ENCODE measurements around the gene TCOF1. TPM values are rescaled to one million over a fixed set of nuclear protein-coding genes. Genes with fewer than 3 reads are reported as not detected.

TCOF1 gene
- total RNA-seq, 4 donors from 2014 or later = 32.1 to 54.2 (median 33.1) TPM

DNA sequence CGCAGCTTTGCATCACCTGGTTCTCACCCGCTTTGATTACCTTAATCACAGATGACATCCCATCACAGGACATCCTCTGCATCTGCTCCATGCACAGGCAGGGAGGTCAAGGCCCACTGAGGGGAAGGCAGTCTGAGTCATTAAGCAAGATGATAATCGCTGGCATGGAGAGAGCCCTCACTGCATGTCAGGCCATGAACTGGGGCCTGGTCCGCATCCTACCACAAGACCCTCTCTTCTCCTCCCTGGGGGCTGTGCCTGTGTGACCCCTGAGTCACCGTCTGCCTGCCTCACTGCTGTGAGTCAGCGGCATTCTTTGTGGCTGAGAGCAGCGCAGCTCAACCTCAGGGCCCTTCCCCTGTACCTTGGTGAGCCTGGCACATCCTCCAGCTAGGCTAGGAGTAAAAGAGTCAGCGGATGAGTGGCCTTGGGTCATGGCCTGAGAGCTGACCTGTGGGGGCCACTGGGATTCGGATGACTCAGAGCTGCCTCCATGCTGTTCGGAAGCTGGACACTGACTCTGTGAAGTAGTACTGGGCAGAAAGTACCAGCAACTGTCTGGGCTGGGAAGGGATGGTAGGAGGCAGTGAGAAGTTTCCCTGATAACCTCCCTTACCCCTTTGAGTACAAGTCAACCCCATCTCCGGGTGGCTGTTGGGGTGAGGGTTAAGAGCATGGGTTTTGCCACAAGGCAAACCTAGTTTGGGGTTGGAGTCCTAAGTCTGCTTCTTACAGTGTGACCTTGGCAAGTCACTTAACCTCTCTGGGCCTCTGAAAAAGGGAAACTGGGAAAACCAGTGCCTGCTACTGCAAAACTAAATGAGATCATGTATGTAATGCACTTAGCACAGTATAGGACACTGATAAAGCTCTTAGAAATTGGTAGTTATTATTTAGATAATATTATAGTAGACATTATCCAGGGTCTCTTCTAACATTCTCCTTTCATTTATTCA lies 40.2 kb upstream of the TCOF1 start:
- H3K27me3 ChIP-seq = no peaks in the 10 kb centered on the region
- H3K36me3 ChIP-seq = no peaks in the 10 kb centered on the region
- no peak for DNase-seq (ENCODE audit: low spot score in 2 of 2)
- H3K4me3 ChIP-seq = no peak overlapping the region
- TF ChIP-seq POLR2A (IDR thresholded peaks at IDR 0.05) (no peak), POLR2AphosphoS5 (IDR thresholded peaks at IDR 0.05) (no peak), EP300 (IDR thresholded peaks at IDR 0.05) (no peak)
- TF ChIP-seq, protein P1, sequence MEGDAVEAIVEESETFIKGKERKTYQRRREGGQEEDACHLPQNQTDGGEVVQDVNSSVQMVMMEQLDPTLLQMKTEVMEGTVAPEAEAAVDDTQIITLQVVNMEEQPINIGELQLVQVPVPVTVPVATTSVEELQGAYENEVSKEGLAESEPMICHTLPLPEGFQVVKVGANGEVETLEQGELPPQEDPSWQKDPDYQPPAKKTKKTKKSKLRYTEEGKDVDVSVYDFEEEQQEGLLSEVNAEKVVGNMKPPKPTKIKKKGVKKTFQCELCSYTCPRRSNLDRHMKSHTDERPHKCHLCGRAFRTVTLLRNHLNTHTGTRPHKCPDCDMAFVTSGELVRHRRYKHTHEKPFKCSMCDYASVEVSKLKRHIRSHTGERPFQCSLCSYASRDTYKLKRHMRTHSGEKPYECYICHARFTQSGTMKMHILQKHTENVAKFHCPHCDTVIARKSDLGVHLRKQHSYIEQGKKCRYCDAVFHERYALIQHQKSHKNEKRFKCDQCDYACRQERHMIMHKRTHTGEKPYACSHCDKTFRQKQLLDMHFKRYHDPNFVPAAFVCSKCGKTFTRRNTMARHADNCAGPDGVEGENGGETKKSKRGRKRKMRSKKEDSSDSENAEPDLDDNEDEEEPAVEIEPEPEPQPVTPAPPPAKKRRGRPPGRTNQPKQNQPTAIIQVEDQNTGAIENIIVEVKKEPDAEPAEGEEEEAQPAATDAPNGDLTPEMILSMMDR (IDR thresholded peaks at IDR 0.05) = no peak
- WGBS = 84% methylated on average over 6 of the region's 11 CpGs
- H3K9me3 ChIP-seq = no peaks in the 10 kb centered on the region
- H3K4me1 ChIP-seq = peaks cover 31% of the 10 kb centered on the region
- no peak overlapping the region for H3K27ac ChIP-seq

DNA sequence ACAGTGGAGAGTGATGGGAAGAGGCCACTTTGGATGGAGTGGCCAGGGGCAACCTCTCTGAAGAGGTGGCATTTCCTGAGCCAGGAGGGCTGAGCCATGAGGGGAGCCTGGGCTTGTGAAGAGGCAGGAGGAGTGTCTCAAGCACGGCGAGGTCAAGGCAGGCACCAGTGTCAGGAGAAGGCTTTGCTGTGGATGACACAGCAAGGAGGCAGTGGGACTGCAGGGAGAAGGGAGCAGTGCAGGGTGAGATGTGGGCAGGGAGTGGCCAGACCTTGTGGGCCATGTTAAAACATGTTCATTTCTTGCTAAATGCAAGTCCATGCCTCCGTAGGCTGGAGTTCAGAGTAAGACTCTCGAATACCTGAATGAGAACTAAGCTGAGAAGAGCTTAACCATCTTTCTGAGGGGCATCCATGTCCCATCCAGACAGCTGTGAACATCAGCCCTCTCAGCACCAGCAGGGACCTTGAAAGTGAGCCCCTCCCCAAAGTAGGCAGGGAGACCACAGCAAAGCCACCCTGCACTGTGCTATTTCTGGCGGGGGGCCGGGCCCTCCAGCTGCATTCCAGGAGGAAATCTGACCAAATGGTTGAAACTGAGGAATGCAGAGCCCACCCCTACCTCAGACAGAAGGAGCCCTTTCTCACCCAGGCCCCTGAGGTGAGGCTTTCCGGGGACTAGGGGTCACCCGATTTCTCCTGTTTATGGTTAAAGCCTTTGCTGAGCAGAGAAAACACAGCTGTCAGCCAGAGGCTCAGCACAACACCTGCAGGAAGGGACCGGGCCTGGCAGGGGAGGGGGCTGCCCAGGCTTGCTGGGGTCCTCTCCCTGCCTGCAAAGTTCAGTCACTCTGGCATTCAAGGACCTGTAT lies 38.6 kb upstream of the TCOF1 start:
- TF ChIP-seq POLR2A (IDR thresholded peaks at IDR 0.05) (no peak), EP300 (IDR thresholded peaks at IDR 0.05) (no peak), POLR2AphosphoS5 (IDR thresholded peaks at IDR 0.05) (no peak)
- TF ChIP-seq, protein P1 (IDR thresholded peaks at IDR 0.05) = no peak
- no peak overlapping the region for H3K27ac ChIP-seq
- H3K9me3 ChIP-seq = no peaks in the 10 kb centered on the region
- H3K4me3 ChIP-seq = no peak overlapping the region
- H3K4me1 ChIP-seq = peaks cover 31% of the 10 kb centered on the region
- no peaks in the 10 kb centered on the region for H3K36me3 ChIP-seq
- H3K27me3 ChIP-seq = no peaks in the 10 kb centered on the region
- 58% methylated on average over 5 of the region's 9 CpGs for WGBS
- DNase-seq (ENCODE audit: low spot score in 2 of 2) = no peak

DNA sequence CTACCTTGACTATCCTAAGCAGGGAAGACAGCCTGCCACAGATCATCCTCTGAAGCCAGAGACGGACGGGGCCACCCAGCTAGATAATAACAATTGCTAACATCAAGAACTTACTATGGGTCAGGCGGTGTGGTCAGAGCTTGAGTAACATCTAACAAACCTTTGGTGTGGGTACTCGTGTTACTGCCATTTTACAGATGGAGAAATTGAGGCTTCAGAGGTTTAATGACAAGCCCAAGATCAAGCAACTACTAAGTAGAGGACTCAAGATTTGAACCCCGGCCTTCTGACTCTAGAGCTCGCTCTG lies 38.1 kb upstream of the TCOF1 start:
- TF ChIP-seq POLR2A (IDR thresholded peaks at IDR 0.05) (no peak), EP300 (IDR thresholded peaks at IDR 0.05) (no peak)
- no peak for DNase-seq (ENCODE audit: low spot score in 2 of 2)
- Histone ChIP-seq H3K9me3 (no peaks in the 10 kb centered on the region), H3K36me3 (no peaks in the 10 kb centered on the region), H3K4me1 (peaks cover 31% of the 10 kb centered on the region), H3K27ac (peak overlapping the region; percentile 15), H3K4me3 (no peak overlapping the region), H3K27me3 (no peaks in the 10 kb centered on the region)
- WGBS = 91% methylated on average over 6 of the region's 6 CpGs

DNA sequence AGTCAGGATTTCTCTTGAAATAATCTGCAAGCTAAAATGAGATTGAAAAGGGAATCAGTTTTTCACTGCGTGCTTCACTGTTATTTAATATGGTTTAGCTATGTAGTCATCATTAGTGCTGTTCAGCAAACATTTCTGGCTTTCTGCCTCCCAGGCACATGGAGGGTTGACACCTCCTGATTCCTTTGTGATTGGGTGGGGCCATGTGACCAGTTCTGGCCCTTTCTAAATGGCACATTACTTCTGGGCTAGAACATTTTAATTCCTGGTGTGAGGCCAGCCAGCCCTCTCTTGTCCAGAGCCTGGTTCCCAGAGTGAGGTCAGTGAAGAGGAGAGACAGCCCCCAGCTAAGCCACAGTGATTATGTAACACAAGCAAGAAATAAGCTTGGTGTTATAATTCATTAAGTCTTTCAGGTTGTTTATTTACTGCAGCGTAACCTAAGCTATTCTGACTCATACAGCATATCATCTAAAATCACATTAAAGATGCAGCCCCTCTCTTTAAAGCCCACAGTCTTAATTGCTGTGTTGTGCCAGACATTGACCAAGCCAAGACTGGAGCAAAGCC lies 37.4 kb upstream of the TCOF1 start:
- DNase-seq (ENCODE audit: low spot score in 2 of 2) = peak in 1 of 2 donors; percentile 89
- WGBS = 35% methylated on average over 2 of the region's 2 CpGs

DNA sequence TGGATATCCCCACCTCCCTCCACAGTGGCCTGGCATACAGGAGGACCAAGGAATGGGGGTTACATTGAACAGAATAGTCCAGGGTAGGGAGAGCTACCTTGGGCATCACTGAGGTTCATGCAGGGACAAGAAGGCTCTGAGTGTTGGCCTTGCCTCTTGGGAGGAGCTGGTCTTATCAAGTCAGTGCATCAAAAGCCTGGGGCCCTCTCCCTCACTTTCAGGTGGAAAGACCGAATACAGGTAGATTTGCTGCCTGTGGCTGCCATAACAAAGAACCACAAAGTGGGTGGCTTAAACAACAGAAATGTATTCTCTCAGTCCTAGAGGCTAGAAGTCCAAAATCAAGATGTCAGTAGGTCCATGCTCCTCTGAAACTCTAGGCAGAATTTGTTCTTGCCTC lies 36.3 kb upstream of the TCOF1 start:
- TF ChIP-seq POLR2A (IDR thresholded peaks at IDR 0.05) (no peak), POLR2AphosphoS5 (IDR thresholded peaks at IDR 0.05) (no peak), EP300 (IDR thresholded peaks at IDR 0.05) (no peak)
- TF ChIP-seq, protein P1 (IDR thresholded peaks at IDR 0.05) = no peak
- Histone ChIP-seq H3K4me1 (peaks cover 31% of the 10 kb centered on the region), H3K9me3 (no peaks in the 10 kb centered on the region), H3K4me3 (no peak overlapping the region), H3K36me3 (no peaks in the 10 kb centered on the region), H3K27me3 (no peaks in the 10 kb centered on the region), H3K27ac (no peak overlapping the region)
- DNase-seq (ENCODE audit: low spot score in 2 of 2) = no peak
- WGBS = 60% methylated on average over 1 of the region's 1 CpG

More for the DNA sequence above, 37.4 kb upstream of the TCOF1 start:
- TF ChIP-seq, protein P1 (IDR thresholded peaks at IDR 0.05) = no peak
- TF ChIP-seq POLR2AphosphoS5 (IDR thresholded peaks at IDR 0.05) (peak in 1 of 3 donors; percentile 40), EP300 (IDR thresholded peaks at IDR 0.05) (no peak)
- Histone ChIP-seq H3K27me3 (no peaks in the 10 kb centered on the region), H3K9me3 (no peaks in the 10 kb centered on the region), H3K4me1 (peaks cover 31% of the 10 kb centered on the region), H3K4me3 (no peak overlapping the region), H3K36me3 (no peaks in the 10 kb centered on the region), H3K27ac (peak overlapping the region; percentile 44)
